ENCODE data around the gene CACUL1.
"Not testable (repeated sequence)": the region's sequence is repeated elsewhere in the genome, so short reads cannot be mapped to it uniquely, and the experiment has no call there.

Gene CACUL1

GRCh38 chr10:118682533-118682932 is 72.2 kb downstream of the CACUL1 start:
- no peak for FAIRE-seq

GRCh38 chr10:118680197-118680596 is 74.6 kb downstream of the CACUL1 start:
- no peak for FAIRE-seq

- no peak for FAIRE-seq
Measured at GRCh38 chr10:118674226-118674919, 80.4 kb downstream of the CACUL1 start.

GRCh38 chr10:118672766-118673715 is 81.7 kb downstream of the CACUL1 start:
- no peak for FAIRE-seq

- no peak for FAIRE-seq
Measured at GRCh38 chr10:118672153-118672552, 82.6 kb downstream of the CACUL1 start.

GRCh38 chr10:118671221-118671620 is 83.5 kb downstream of the CACUL1 start:
- FAIRE-seq = not testable (repeated sequence)

DNA sequence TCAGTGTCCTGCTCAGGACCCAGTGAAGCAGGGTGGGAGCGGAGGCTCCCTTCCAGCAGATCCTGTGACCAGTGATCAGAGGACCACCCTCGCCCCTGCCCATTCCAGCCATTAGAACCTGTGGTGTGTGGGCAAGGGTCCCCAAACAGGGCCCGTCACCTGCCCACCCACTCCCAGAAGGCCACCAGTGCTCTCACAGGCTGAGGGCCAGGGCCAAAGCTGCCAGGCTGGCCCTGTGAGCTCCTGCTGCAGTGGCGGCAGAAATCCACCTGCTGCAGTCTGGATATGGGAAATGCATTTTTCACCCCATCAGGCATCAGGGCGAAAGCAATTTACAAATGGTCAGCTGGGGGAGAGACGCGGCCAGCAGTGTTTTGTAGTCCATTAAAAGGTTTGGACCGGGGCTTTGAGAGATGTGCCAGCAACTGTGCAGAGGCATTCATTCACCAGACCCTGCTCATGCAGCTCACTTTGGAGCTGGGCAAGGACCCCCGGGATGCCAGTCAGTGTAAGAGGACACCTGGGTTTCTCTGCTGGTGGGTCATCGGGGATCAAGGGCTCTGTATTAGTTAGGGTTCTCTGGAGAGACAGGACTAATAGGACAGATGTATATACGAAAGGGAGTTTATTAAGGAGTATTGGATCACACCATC is 84.2 kb downstream of the CACUL1 start:
- no peak for FAIRE-seq

DNA sequence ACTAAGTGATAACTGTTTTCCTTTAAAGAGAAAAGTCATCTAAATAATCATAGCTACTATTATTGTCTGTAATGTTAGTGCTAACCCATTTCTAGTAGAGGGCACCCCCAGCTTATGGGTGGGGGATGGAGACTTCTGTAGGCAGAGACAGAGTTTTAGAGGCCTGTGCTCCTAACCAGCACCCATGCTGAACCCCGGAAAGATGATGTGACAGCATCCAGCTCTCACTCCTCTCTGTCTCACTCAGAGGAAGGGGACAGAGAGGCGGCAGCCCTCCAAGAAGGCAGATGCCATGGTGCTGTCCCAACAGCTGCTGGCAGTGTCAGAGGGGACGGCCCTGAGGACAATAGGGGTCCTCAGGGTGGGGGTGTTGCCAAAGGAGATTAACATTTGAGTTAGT is 84.9 kb downstream of the CACUL1 start:
- FAIRE-seq = no peak

GRCh38 chr10:118669020-118669791 is 85.6 kb downstream of the CACUL1 start:
- no peak for FAIRE-seq

DNA sequence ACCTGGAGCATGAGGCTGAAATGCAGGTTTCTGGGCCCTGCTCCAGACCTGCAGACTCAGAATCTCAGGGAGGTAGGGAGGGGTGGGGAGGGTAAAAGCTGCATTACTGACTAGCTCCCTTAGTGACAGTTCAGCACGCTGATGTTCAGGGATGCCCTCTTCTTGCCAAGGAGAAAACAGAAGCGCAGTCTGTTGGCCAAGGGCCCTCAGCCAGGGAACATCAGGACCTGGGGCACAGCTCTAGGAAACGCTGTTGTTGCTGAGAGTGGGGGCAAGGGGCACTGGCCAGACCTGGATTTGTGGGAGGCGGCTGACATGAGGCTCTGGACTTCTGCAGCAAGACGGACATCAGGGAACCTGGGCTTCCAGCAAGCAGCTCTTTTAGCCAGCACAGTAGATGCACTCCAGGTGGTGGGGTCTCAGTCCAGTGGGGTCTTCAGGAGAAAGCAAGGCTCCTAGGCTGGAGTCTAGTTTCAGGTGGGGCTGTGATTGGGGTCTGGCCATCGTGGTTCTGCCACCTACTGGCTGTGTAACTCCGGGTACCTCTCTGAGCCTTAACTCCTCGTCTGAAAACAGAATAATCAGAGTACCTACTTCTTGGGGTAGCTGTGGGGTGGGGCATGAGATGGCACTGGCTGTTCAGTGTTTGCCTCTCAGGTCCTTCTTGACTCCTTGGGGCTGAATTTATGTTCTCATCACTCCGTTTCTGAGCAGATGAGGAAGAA is 86.4 kb downstream of the CACUL1 start:
- no peak for FAIRE-seq

DNA sequence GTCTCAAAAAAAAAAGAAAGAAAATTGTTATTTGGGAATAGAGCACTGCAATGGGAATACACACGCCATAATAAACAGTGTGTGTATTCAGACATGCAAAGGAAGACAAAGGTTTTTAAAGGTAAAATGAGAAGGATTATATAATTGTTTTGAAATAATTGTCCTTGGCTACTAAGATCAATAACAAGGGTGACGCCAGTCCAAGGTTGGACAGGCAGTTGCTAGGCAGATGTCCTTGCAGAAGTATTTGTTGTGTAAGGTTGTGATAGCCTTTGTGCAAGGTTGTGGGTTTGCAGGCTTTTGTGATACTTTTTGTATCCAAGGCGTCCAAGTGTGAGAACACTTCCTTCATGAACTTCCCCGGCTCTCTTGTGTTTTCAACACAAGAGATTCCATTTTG is 87.0 kb downstream of the CACUL1 start:
- FAIRE-seq = no peak

GRCh38 chr10:118666350-118666749 is 88.4 kb downstream of the CACUL1 start:
- FAIRE-seq = no peak

GRCh38 chr10:118664321-118664720 is 90.4 kb downstream of the CACUL1 start:
- FAIRE-seq = no peak

DNA sequence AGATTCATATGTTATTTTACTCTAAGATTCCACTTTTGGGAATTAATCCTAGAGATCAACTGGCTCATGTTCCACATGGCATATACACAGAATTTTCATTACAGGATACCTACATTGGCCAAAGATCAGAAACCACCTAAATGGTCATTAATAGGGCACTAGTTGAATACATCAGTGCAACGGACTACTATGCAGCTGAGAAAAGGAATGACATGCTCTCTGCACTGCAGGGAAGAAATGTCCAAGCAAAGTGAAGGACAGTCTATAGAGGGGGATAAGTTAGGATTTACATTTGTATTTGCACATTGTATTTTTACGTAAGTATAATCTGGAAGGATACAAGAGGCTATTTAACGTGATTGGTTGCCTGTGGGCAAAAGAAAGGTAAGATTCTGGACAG is 91.6 kb downstream of the CACUL1 start:
- FAIRE-seq = no peak

GRCh38 chr10:118662228-118663035 is 92.3 kb downstream of the CACUL1 start:
- no peak for FAIRE-seq

- FAIRE-seq = no peak
Measured at GRCh38 chr10:118658762-118659161, 96.0 kb downstream of the CACUL1 start.

DNA sequence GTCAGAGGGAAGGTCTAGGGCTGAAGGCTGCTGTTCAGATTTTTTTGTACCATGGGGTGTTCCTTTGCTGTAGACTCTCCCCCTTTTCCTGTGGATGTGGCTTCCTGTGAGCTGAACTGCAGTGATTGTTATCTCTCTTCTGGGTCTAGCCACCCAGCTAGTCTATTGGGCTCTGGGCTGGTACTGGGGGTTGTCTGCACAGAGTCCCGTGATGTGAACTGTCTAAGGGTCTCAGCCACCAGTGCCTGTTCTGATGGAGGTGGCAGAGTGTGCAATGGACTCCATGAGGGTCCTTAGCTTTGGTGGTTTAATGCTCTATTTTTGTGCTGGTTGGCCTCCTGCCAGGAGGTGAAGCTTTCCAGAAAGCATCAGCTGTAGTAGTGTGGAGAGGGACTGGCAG is 96.6 kb downstream of the CACUL1 start:
- not testable (repeated sequence) for FAIRE-seq

DNA sequence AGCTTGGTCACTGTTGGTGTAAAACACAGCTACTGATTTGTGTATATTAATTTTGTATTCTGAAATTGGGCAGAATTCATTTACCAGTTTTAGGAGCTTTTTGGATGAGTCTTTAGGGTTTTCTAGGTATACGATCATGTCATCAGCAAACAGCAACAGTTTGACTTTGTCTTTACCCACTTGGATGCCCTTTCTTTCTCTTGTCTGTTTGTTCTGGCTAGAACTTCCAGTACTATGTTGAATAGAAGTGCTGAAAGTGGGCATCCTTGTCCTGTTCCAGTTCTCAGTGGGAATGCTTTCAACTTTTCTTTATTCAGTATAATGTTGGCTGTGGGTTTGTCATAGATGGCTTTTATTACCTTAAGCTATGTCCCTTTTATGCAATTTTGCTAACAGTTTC is 109.5 kb downstream of the CACUL1 start:
- FAIRE-seq = not testable (repeated sequence)

DNA sequence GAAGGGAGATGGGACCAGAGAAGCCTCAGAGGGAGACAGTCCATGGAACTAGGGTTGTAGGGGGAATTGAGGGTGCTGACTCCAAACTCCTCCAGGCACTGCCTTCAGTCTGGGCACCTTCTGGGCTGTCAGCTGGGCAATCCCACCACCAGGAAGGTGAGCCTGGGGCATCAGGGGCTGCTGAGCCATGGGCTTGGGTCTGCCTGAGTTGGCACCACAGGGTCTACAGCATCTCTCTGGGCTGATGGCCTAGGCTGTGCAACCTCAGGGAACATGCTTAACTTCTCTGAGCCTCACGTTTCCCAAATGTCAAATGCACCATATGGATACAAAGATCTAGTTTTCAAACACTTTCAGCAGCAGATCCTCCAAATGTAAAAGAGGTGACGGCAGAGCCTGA is 112.5 kb downstream of the CACUL1 start:
- FAIRE-seq = no peak

- no peak for FAIRE-seq
Measured at GRCh38 chr10:118638680-118639079, 116.1 kb downstream of the CACUL1 start.

Data from A204.1 (cell line).